Muscle of back (tissue), 10 donors: Measurements from ENCODE around the gene CCL22. TPM values are rescaled to one million over a fixed set of nuclear protein-coding genes. Genes with fewer than 3 reads are reported as not detected.

Experiments
- polyA plus RNA-seq, 10 donors: library from polyadenylated mRNA; unstranded; fragments of 120-200 nt; gene quantifications; one replicate each; pipeline ENCODE4 v1.2.1, GENCODE V29; 2013; ENCODE audit not compliant: insufficient read length in 10 of 10

The CCL22 gene
- polyA plus RNA-seq, 10 donors = 0.07 to 0.33 (median 0.11) TPM; not detected in 1

Other genes with a start within 250 kb of the CCL22 start
- gene PSME3IP1, start 172.7 kb upstream of the CCL22 start, polyA plus RNA-seq = 10 to 100 TPM; 42.9 to 71.2 (median 56.2) TPM
- gene RSPRY1, start 172.5 kb upstream of the CCL22 start, polyA plus RNA-seq = 10 to 100 TPM; 21.6 to 30.1 (median 25.2) TPM
- gene ARL2BP, start 113.5 kb upstream of the CCL22 start, polyA plus RNA-seq = 10 to 100 TPM; 42.6 to 56.7 (median 48.7) TPM
- gene PLLP, start 74.1 kb upstream of the CCL22 start, polyA plus RNA-seq = 1 to 10 TPM in 8 of 10 donors, under 1 TPM in 2; 0.55 to 2.4 (median 1.2) TPM
- 1 to 10 TPM; 2.7 to 7.5 (median 4.7) TPM for gene CX3CL1, start 13.7 kb downstream of the CCL22 start, polyA plus RNA-seq
- gene CCL17, start 46.0 kb downstream of the CCL22 start, polyA plus RNA-seq = not detected
- gene CIAPIN1, start 88.6 kb downstream of the CCL22 start, polyA plus RNA-seq = 10 to 100 TPM; 48.7 to 67.3 (median 57.0) TPM
- gene COQ9, start 88.7 kb downstream of the CCL22 start, polyA plus RNA-seq = 10 to 100 TPM; 51.2 to 78.0 (median 61.3) TPM
- 10 to 100 TPM; 41.6 to 53.7 (median 47.0) TPM for gene POLR2C, start 103.9 kb downstream of the CCL22 start, polyA plus RNA-seq
- gene DOK4, start 127.7 kb downstream of the CCL22 start, polyA plus RNA-seq = 10 to 100 TPM in 3 of 10 donors, 1 to 10 TPM in 7; 7.3 to 16.7 (median 9.3) TPM
- gene CCDC102A, start 177.8 kb downstream of the CCL22 start, polyA plus RNA-seq = 10 to 100 TPM in 7 of 10 donors, 1 to 10 TPM in 3; 8.0 to 21.6 (median 12.2) TPM
- 1 to 10 TPM in 9 of 10 donors, under 1 TPM in 1; 0.74 to 1.7 (median 1.5) TPM for gene ADGRG5, start 183.9 kb downstream of the CCL22 start, polyA plus RNA-seq